COLO668 (cell line): ENCODE data around the gene CACNA2D3.

Experiments
- DNase-seq: peaks from one replicate; lab custom pipeline; 2025; ENCODE audit not compliant: unreplicated experiment; lab: John Stamatoyannopoulos, UW

The CACNA2D3 gene

DNA sequence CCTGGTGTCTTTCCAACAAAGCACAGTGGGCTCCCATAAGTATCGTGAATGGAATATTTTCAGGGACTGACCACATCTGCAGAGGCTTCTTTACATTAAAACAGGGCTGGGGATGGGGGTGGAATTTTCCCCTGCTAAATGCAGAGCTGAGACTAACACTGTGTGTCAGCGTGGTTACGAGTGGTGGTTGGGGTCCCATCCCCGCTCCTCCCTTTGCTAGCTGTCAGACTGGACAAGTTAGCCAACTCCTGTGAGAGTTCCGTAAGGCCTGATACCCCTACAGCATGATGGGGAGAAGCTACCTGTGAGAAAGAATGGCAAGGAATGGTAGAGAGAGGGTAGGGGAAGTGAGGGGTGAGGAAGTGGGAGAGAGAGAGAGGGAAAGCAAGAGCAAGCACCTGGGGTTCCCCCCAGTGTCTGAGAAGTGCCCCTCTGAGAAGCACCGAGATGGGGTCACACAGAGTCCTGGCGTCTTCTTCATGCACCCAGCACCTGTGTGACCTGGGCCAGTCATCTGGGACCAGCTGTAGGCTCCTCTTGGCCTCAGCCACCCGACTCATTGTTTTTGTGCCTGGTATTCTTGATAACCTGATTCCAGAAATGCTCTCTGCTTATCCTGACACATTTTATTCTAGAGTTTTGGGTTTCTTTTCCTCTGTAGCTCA, 395.8 kb downstream of the CACNA2D3 start:
- DNase-seq: no peak

DNA sequence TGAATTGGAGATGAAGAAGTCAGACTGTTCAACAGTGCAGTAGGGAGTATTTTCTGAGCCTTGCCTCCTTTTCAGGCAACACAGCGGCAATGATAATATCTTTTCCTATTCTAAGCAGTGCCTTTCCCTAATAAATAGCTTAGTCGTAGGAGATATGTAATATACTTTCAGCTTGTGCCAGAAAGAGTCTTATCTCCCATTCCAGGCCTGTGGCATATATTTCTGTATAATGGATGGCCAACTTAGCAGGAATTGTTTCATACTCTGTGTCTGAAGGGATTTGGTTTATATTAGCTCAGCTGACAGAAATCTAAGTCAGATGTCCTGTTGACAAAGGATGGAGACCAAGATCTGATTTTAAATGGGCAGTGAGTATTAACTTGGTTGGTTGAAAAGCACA, 397.1 kb downstream of the CACNA2D3 start:
- no peak for DNase-seq

DNA sequence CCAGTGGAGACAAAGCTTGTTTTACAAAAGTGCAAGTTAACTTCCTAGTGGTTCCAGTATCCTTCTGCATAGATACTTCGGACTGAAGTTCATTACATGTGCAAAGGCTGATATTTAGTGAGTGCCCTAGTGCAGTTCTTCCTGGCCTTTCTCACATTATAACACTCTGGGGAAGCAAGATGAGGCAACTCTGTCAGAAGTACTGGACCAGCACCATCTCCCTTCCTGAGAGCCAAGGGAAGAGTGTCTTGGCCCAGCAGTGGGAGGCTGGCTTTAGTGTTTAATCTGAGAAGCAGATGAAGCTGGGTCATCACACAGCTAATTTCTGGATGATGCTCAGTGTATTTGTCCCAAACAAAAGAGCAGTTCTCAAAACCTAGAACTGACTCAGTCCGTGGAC, 397.7 kb downstream of the CACNA2D3 start:
- DNase-seq: no peak

DNA sequence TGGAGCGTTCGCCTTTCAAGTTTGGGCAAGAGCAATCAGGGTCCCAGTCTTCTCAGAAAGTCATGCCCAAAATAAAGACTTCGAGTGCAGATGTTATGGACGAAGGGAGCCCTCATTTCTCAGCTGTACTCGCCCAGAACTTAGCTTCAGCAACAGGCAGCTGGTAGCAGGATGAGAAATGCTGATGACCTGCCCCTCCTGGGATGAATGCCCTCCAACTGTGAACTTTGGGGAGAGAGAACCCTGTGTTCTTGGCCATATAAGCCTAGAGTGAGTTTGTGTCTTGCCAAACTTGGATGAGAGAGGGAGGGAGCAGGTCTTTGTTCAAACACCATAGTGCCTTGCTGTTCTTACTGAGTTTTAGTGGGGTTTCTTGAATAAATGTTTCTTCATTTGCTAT, 405.2 kb downstream of the CACNA2D3 start:
- no peak for DNase-seq

DNA sequence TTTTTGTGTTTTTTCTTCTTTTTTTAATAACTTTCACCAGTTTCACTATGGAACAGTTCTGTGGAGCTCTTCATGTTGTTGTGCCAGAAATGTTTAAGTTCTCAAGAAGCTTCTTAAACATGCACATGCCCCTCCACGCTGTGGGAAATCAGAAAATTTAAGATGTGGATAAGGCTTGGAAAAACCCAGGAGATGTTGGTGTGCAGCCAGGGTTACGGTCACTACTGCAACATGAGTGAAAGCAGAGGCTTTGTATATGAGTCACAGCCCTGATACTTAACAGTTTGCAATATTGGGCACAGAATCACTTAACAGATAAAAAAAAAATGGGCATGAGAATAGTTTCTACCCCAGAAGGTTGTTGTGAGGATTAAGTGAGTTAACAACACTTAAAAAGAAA, 405.6 kb downstream of the CACNA2D3 start:
- no peak for DNase-seq

DNA sequence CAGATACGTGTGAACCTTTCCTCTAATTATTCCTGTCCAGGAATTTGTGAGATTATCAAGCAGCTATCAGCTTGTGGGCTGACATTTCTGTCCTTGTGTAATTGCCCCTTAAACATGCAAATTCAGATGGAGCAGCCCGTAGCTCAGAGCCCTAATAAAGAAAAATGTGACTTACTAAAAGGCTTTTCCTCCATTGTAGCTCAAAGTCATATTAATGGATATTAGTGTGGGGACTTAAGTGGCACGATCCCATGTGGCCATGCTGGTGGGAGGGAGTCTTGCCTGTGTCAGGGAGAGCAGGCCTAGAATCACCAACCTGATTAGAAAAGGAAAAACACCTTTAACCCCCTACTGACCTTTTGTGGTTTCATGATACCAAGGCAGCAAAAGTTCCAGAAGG, 406.3 kb downstream of the CACNA2D3 start:
- DNase-seq: no peak

DNA sequence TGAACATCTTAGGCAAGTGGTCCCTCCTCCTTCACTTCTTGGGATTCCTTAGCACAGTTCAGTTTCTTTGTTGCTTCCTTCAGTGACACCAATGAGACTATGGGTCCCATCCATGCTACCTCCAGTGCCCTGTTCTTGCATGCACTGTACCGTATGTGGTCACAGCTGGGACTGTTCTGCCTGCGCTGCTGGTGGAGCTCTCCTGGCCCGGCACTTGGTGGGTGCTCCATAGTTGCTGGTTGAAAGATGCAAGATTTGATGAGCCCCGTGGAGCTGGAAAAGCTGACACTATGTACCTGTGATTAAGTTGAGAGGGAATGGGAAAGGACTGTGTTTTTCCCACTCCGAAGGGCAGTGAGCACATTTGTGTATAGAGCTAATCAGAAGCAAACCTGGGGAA, 407.7 kb downstream of the CACNA2D3 start:
- no peak for DNase-seq

DNA sequence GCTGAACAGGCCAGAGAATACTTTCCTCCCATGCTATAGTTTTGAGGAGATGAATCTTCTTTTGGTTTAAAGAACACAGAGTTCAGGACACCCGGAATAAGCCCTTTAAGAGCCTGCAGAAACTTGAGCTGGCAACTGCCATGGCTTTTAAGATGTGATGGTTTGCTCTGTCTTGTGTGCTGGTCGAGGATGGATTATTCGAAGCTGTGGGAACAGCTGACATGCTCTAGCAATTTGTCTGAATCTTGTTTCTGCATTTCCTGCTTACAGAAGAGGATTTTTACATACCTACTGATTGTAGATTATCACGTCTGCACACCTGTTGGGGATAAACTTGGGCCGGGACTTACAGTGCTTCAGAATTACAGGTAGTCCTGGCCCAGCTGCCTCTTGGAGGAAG, 408.6 kb downstream of the CACNA2D3 start:
- no peak for DNase-seq

DNA sequence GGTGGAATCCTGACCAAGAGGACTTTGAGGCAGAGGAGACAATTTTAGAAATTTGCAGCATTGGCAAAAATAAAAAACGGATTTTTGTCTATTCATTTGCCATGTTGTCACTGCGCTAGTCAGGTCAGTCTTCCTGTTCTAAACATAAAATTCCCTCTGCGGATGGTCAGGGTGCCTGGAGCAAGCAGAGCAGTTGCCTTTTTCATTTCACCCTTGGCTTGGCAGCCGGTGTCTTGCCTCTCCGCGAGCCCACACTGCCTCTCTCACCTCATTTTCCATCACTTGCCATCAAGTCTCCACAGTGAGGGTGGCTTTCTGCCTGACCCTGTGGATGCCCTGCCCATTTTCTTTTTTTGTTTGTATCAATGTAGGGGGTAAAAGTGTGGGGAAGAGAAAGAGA, 409.4 kb downstream of the CACNA2D3 start:
- DNase-seq: no peak

DNA sequence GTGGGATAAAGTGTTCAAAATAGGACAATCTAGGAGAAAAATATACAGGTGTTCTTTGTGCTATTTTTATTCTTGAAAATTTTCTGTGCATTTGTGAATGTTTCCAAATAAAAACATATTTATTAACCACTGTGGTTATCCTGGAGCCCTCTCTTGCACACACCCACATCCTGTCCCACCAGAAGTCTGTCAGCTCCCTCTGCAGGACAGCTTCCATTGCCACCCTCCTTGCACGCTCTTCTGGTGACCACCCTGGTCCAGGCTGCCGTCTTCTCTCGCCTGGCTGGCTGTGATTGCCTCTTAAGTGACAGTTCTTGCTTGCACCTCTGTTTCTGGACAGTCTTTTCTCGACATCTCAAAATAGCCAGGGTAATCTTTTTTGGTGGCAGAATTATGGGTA, 411.5 kb downstream of the CACNA2D3 start:
- DNase-seq: no peak

DNA sequence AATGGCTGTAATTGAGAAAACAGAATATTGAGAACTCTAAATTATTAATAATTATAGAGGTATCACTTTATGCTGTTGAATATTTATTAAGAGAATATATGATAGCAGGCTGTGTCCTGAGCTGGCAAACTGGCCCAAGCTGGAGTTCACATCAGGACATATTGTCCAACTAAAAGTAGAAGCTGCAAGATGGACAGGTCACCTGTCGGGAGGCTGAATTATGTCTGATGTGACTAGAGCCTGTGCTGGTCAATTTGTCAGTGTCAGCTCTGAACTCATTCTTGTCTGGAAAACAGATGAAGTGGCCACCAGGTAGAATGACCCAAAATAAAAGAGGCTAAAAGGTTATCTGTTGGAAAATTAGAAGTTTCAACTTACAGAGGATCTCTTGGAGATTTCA, 413.3 kb downstream of the CACNA2D3 start:
- no peak for DNase-seq

DNA sequence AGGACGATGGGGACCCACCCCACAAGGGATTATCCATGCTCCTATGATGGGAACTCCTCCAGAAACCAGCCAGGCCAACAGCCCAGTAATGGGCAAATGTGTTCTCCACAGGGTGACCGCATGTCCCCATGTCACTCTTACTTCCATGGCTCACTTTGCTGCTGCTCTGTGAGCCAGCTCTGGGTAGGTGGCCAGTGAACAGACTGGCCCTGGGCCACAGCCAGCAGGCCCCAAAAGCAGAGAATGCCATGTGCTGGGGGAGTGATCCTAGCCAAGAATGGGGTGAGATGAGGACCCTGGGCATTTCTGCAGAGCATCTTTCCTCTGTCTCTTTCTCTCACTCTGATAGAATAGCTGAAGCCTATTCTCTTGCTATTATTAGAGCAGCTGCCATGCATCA, 414.1 kb downstream of the CACNA2D3 start:
- DNase-seq: no peak

DNA sequence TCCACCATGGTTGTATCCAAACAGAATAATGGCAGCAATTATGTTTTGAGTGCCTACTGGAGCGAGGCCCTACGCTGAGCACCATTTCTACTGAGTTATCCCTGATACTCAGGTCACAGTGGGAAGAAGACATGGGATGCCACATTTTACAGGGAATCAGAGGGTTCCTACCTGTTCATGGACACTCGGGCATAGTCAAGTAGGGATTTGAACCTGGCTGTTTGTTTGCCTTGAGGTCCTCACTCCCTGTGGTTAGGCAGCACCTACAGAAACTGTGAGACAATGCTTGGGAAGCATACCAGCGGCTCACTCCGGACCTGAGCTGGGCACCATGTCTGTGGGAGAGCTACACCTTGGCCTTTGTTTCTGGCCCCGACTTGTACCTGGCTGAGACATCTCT, 415.2 kb downstream of the CACNA2D3 start:
- no peak for DNase-seq

DNA sequence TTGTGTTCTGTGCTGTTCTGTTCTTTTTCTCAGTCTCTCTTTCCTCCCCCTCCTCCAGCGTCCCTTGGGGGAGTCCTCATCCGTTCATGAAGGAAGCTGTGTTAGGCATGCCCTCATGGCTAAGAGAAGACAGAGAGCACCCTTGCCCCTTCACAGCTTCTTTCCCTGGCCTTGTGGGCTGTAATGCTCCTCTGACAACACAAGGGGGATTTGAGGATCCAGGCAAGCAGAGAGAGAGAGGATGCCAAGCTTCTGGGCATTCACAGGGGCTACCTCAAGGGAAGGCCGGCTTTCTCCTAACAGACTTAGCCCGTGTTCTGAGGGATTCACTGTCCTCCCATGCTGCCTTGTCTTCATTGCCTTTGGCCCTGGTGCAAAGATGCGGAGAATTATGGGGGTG, 416.0 kb downstream of the CACNA2D3 start:
- no peak for DNase-seq

DNA sequence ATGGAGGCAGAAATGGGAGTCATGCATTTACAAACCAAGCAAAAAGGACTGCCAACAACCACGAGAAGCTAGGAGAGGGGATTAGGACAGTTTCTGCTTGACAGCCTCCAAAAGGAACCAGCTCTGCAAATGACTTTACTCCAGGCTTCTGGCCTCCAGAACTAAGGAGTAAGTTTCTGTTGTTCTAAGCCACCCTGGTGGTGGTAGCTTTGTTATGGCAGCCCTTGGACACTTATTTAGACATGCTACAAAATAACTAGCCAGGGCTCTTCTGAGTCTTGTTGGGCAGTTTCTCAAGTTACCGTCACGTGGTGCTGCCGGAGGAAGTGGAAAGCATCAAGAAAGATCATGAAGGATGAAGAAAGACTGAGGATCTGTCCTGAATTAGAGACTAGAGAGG, 419.0 kb downstream of the CACNA2D3 start:
- DNase-seq: no peak

DNA sequence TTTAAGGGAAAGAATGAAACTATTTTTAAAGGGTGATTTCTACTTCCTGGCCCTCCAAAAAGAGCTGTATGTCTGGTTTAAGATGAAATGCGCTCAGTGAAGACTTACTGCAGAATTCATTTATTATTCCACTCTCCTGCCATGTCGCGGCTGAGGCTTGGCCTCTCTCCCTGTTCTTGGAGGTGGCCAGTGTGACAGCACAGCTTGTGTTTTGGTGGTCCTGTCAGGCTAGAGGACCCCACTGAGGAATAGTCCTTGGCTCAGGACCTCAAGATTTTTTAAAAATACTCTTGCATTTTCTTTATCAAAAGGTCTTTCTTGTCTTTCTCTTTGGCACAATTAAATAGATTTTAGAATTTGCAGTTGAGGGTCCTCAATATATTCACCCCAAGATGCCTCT, 421.1 kb downstream of the CACNA2D3 start:
- no peak for DNase-seq

DNA sequence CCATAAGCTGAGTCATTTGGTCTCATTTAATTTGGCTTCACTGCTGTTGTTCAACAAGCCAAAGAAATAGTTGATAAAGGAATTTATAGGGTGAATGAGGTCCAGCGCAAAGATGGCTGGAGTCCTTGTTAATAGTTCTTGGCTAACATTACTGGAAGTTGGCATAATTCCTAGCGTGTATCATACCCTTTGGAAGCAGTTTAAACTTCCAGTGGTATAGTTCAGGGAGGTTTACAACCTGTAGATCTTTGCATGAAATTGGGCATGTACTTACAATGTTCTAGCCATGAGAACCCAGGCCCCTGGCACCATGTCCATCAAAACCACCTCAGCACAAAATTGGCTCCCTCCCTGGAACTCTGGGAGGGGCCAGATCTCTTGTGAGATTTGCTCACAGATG, 424.7 kb downstream of the CACNA2D3 start:
- no peak for DNase-seq

DNA sequence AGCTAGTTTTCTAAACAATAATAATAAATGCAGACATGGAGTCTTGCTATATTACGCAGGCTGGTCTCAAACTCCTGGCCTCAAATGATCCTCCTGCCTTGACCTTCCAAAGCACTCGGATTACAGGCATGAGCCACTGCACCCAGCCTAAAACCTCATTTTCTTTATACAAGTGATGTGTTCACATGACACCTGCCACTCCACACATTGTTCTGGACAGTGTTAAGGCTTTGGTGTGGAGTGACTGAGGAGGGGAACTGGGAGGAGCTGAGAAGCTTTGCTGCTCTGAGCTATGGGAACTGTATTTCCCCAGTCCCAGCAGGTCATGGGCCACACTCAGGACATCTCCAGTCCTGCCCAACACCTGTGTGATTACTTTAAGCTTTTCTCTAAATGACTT, 425.5 kb downstream of the CACNA2D3 start:
- DNase-seq: no peak

DNA sequence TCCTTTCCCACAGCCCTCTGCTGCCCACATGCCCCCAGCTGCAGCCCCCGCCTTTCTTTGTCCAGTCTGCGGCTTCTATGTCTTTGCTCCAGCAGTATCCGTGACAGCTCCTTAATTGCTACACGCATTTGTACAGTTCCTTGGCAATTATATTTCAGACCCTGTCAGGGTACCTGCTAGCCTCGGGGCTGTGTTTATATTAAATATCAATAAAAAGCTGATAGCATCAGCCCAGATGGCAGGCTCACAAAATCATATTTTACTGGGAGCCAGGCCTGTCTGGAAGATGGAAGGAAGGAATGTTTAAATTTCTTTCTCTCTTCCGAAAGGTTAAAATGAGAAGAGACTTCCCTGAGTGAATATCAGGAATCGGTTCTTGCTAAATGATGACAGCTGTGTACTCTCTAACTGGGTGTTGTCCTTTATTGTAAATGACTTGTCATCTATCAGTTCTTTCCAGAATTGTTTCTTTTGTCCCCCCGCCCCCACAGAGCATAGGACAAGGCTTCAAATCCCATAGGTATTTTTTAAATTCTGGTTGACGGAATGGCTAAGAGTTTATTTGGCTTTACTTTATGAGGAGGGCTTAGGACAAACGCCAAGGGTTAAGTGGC, 427.4 kb downstream of the CACNA2D3 start:
- DNase-seq: no peak

DNA sequence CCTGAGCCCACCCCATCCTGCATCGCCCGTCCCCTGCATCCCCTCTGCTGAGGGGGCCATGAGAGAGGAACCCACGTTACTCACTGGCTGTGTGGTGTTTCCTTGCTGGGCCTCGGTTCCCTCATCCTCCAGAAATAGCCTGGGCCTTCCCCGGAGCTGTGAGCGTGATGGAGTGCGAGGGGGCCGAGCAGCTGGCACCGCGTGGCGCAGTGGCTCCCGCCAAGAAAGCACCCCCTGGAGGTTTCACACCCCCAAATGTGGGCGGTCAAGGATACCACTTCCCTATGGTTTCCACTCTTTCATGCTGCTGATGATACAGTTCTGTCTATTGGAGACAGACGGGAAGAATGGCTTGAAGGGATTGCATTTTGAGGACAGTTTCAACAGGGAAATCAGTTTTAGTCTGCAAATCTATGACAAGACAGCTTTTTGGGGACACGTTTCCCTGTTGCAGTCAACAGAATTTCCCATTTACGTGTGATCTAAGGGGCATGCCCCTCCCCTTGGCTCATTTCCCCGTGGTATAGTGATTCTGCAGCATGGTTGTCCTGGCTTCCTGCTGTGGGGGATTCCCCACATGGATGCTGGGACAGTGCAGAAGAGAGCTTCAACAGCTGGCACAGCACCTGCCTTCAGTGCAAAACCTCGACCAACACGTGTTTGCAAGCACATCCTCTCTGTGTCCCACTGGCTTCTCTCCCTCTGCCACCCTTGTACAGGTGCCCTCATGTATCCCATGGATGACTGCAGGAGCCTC, 428.0 kb downstream of the CACNA2D3 start:
- peak; percentile 63 for DNase-seq

DNA sequence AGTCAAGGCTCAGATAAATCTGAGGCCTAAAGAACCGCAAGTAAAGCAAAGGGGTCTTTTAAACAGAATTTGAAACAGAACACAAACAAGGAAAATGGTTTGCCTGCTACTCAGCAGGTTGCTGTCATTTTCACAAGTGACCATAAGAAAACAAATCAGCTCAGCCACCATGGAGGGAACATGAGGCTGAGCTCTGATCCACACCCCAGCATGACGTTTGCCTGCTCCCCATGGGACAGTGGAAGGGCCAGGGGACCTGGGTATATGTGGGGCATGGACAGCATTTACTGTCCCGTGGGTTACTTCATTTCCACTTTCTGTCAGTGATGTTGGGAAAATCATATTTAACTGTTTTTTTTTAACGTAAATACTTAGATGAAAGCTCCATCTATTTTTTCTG, 434.3 kb downstream of the CACNA2D3 start:
- DNase-seq: no peak
